ENCODE data around the gene MYO1A.
"Not testable (repeated sequence)": the region's sequence is repeated elsewhere in the genome, so short reads cannot be mapped to it uniquely, and the experiment has no call there.

Gene MYO1A

DNA sequence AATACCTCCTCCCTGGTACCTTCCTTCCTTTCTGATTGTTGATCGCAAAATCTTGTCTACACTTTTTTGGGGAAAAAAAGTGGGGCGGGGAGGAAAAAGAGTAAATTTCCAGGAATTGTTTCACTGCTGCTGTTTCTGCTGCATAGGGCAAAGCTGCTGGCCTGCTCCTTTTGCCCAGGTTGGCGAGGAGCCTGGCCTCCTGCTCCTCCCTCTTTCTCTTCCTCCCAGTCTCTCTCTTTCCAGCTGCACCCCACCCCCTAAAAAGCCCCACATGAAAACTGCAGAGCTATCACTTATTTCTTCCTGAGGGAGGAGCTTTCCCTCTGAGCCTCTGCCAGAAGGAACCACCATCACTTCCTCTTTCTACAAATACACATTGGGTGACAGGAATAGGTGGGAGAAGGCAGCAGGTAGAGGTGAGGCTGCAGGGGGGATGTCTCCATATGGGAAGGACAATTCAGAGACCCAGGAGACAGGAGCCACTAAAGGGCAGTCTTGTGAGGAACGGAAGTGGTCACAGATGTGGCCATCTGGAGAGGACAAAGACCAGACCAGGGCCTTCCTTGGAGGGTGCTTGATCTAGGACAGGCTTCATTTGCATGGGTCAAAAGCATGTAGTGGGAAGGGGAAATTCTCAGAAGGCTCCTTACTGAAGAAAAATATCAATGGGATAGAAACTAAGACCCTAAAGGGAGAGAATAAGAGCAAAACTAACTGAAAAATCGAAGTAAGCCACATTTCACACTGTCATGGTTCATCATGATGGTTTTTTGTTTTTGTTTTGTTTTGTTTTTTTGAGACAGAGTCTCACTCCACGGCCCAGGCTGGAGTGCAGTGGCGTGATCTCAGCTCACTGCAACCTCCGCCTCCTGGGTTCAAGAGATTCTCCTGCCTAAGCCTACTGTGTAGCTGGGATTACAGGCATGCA lies 58.3 kb downstream of the MYO1A start:
- no peak for DNase-seq

DNA sequence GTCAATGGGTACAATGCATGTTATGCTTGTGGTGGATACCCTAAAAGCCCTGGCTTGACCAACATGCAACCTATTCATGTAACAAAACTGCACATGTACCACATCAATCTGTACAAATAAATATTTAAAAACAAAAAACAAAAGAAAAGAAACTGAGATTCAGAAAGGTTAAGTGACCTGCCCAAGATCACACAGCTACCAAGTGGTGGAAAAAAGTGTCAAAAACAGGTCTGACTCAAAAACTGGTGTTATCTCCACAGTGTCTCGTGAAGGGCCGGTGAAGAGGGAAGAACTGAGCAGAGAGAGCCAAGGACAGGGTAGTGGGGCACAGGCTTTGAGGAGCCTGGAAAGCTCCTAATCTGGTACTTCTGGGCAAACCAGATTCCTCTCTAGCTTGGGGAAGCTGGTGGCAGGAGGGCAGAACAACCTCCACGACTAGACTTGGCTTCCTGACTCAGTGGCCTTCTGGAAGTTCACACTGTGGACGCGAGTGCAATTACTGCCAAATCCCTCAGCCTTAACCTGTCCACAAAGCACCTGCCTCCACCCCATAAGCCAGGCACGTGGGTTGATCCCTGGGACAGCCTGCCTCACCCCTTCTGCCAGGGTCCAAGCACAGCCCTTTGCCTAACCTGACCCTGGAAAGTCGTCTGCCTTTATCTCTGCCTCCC lies 59.1 kb downstream of the MYO1A start:
- DNase-seq: no peak

DNA sequence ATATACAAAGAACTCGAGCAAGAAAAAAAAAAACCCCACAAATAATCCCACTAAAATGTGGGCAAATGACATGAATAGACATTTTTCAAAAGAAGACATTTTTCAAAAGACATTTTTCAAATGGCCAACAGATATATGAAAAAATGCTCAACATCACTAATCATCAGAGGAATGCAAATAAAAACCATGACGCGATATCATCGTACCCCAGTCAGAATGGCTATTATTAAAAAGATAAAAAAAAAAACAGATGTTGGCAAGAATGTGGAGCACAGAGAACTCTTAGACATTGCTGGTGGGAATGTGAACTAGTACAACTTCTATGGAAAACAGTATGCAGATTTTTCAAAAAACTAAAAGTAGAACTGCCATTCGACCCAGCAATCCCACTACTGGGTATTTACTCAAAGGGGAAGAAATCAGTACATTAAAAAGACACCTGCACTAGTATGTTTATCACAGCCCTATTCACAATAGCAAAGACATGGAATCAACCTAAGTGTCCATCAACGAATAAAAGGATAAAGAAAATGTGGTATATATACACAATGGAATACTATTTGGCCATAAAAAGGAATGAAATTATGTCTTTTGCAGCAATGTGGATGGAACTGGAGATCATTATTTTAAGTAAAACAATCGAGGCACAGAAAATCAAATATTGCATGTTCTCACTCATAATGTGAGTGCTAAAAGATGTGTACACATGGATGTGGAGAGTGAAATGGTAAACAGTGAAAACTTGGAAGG lies 59.9 kb downstream of the MYO1A start:
- no peak for DNase-seq

DNA sequence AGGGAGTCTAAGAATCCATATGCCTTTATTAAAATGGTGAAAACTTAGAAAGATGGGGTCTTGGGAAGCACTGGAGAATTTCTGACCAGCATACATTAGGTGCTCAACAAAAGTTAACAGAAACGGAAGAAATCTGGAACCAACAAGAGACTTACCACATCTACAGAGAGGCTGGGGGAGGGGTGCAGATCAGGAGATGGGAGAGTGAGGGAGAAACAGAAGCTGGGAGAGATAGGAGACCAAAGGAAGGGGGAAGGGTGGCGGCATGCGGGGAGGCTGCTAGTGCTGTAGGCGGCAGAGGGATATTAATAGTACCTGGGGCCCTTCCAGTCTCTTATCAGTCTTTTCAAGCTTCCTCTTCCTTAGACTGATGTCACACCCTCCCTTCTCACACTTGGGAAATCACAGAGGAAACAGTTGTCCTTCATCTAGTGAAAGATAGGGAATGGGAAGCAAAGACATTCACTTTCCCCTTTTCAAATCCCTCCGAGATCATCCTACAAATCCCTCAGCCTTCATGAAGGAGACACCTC lies 61.7 kb downstream of the MYO1A start:
- peak; percentile 51 for DNase-seq

DNA sequence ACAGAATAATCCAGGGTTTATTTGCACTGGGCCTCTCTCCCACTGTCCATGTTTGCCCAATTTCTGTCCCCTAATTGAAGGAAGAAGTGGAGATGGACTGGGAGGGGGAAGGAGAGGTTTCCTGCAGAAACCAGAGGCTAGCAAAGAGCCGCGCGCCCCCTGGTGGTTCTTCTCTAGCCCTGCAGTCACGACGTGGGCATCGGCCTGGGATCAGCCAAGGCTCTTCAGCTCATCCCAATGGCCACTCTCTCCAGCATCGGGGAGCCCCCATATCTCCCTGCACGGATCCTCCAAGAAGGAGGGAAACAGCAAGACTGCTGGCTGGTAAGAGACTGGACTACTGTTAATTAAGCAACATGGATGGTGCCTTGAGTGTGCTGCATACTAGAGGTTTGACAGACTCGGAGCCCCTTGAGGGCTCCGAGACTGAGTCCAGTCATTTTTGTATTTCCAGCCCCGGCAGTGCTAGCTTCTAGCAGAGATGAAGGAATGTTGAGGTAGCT lies 62.3 kb downstream of the MYO1A start:
- DNase-seq: no peak

DNA sequence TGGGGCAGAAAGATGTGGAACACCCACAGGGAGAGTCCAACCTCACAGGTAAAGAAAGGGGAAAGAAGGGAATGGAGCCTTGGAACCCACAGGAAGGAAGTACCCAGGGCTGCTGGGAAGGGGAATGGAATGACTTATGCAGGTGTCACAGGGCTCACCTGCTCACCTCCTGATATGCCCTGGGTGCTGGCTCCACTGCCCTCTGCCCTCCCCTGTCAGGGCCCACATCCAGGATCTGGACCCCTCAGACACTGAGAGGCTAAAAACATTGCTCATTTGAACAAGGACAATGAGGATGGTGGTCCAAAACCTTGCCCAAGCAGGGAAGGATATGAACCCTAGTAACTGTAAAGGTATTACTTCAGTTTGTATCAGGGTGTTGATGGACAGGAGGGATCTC lies 62.9 kb downstream of the MYO1A start:
- no peak for DNase-seq

DNA sequence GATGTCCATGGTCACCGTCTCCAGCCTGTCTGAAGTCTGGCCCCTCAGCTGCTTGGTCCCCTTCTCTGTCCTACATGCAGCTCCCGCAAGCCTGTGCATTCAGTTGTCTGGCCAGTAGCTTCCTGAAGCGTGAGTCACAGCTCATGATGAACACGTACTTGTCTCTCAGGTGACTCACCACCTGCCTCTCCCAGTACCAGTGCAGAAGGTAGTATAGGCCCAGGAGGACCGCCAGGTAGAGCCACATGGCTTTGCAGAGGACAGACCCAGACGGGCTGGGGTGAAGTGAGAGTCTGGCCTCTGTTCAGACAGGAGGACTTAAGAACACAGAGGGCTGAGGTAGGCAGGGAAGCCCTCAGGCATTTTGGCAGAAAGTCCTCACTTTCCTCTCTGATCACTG lies 64.2 kb downstream of the MYO1A start:
- DNase-seq: not testable (repeated sequence)

DNA sequence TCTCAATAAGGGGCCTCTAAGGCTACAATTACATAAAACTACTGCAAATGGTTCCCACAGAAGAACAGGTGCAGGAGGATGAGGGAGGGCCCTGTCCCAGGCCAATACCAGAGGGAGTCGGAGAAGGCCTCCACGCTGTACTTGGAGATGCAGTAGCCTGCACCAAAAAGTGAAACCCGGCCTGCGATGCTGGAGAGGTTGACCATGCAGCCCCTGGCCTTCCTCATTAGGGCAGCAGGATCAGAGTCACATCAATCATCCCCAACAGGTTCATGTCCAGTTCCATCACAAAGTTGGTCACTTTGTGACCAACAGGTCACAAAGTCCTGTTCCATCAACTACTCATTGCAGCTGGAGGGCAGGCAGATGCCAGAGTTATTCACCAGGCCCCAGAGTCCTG lies 66.5 kb downstream of the MYO1A start:
- no peak for DNase-seq

DNA sequence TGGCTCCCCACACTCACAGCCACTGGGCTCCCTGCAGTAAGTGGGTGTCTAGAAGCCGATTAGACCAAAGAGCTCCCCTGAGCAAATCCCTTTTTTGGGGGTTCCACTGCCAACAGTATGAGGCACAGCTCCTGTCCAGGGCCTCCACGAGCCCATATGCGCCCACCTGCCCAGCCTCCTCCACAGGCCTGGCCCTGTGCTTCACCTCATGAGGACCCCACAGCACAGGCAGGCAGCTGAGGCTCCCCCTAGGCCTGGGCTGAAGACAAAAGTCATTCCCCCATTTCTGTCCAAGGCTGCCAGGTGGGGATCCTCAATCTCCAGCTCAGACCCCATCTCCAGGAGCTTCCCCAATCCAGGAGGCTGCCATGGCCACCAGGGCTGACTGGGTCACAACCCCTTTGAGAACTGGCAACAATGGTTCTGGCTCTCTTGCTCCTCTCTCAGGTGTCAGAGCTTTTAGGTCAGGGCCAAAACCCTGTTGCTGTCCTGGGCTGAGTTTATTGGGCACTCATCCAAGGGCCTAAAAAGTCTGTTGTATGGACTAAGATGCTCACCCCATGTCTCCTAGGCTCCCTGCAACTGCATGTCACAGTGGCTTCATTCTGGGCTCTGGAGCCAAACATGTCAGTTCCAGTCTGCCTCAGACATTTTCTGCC lies 67.2 kb downstream of the MYO1A start:
- not testable (repeated sequence) for DNase-seq

DNA sequence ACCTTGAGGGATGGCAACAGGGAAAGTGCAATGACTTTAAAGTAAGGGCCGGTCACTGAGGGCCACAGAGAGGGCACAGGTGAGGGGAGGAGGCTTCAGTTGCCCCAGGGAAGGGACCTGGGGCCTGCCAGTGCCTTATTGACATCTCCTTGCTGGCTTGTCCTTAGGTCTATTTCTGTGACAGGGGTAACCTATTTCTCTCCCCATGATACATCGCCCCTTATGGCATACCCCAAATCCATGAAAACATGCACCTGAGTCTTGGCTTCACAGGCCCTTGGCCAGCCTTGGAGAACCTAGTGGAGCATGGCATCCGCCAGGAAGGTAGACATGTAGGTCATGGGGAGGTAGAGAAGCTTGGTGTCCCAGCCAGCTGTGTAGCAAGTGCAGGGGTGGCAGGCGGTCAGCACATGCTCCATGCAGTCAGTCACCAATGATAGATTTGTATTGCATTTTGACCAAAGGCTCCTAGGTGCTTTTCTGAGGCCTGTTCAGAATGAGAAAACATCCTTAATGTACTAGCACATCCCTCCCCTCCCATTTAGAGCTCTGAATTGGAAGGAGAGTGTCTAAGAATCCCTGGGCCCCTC lies 68.9 kb downstream of the MYO1A start:
- no peak for DNase-seq

DNA sequence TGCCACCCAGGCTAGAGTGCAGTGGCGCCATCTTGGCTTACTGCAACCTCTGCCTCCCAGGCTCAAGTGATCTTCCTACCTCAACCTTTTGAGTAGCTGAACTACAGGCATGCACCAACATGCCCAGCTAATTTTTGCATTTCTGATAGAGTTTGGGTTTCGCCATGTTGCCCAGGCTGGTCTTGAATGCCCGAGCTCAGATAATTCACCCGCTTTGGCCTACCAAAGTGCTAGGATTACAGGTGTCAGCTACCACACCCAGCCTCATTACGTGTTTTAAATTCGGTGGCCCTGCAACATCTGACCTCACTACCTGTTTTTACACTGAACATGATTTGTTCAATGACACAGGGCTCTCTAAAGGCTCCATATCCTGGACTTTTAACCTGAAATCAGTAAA lies 69.7 kb downstream of the MYO1A start:
- no peak for DNase-seq

DNA sequence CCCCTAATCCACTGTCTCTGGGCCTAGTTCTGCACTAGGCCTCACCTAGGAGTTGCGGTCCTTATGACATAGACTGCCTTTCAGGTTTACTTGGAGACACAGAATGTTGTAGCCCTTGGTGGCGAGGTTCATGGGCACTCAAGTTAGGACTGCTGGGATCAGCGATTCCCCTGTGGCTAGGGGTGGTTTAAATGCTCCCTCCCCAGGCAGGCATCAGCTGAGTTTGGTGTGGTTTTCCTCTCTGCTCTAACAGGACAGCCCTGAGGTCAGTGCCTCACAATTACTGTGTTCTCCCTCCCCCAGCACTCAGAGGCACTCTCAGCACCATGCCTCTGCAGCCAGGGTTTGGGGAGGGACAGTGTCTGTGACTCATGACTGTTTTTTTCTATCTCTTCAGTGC lies 70.3 kb downstream of the MYO1A start:
- no peak for DNase-seq
